ENCODE data around the gene IGSF3.
A peak's percentile ranks its signal among the peaks of the same experiment; 100 is the strongest.

The IGSF3 gene

DNA sequence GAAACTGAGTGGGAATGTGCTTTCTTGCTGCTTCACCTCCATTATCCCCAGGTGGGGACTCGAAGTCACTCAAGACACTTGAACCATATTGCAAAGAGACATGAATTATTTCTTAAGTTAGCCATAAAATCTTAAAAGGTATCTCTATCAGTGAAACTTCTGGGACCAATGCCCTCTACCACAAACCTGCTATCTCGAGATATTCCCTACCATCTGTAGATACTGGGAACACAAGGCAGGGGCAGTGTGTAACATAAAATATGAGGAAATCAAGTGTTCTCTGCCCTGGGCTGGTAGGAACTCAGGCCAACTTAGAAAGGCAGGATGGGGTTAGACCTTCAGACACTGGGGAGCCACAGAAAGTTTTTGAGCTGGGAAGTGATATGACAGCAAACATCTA is 95.4 kb downstream of the IGSF3 start:
- Histone ChIP-seq H3K27me3 (no peaks in the 10 kb centered on the region), H3K27ac (no peak overlapping the region), H3K9me3 (no peaks in the 10 kb centered on the region), H3K4me3 (ENCODE audit: low read depth in 1 of 2, low read length in 1 of 2) (no peak overlapping the region), H3K36me3 (no peaks in the 10 kb centered on the region), H3K4me1 (ENCODE audit: control insufficient read depth in 1 of 2, insufficient read depth in 1 of 2, low read depth in 1 of 2, low read length in 1 of 2) (peaks cover 43 to 51% of the 10 kb centered on the region in 2 experiments)
- TF ChIP-seq CTCF (IDR thresholded peaks at IDR 0.05), result no peak

- H3K27ac ChIP-seq, result peak overlapping the region; percentile 100
- H3K4me1 ChIP-seq (ENCODE audit: control insufficient read depth in 1 of 2, insufficient read depth in 1 of 2, low read depth in 1 of 2, low read length in 1 of 2), result peaks cover 48 to 57% of the 10 kb centered on the region in 2 experiments
- no peaks in the 10 kb centered on the region for H3K36me3 ChIP-seq
- H3K27me3 ChIP-seq, result no peaks in the 10 kb centered on the region
- no peaks in the 10 kb centered on the region for H3K9me3 ChIP-seq
- no peak for TF ChIP-seq CTCF (IDR thresholded peaks at IDR 0.05)
- H3K4me3 ChIP-seq (ENCODE audit: low read depth in 1 of 2, low read length in 1 of 2), result peak overlapping the region; percentile 86 to 97
Measured at GRCh38 chr1:116571215-116571919, 96.2 kb downstream of the IGSF3 start.

GRCh38 chr1:116570358-116571214 is 96.9 kb downstream of the IGSF3 start, which contains the start of gene CD58:
TSS of gene CD58 (minus strand) at chr1:116571026. CDS start at chr1:116570972, 54 bp downstream.
- Histone ChIP-seq H3K27me3 (no peaks in the 10 kb centered on the region), H3K27ac (peak within 1 kb of the TSS; percentile 100), H3K36me3 (no peaks in the 10 kb centered on the region), H3K4me1 (ENCODE audit: control insufficient read depth in 1 of 2, insufficient read depth in 1 of 2, low read depth in 1 of 2, low read length in 1 of 2) (peaks cover 52 to 65% of the 10 kb centered on the region in 2 experiments), H3K9me3 (no peaks in the 10 kb centered on the region), H3K4me3 (ENCODE audit: low read depth in 1 of 2, low read length in 1 of 2) (peak within 1 kb of the TSS; percentile 86 to 97)
- peak; percentile 89 for TF ChIP-seq CTCF (IDR thresholded peaks at IDR 0.05)

DNA sequence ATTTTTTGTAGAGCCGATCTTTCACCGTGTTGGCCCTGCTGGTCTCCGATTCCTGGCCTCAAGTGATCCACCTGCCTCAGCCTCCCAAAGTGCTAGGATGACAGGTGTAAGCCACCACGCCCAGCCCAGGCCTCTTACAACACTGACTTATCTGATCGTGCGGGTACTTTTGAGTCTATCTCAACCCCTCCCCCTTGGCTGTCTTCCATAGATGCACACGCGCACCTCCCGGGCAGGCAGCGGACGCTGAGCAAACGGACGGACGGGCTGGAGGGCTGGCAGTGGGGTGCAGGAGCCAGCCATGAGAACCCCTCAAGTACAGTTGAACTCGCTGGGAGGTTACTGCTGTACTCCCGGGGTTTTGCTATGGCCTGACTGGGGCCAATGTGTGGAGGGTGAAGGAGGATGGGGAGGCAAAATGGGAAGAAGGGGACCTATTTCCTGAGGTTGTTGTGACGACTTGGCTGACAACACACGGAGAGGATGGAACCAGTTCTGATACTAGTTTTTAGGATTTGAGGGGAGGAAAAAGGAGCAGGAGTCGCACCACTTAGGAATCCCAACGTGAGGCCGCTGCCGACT is 97.7 kb downstream of the IGSF3 start:
- Histone ChIP-seq H3K9me3 (no peaks in the 10 kb centered on the region), H3K27me3 (no peaks in the 10 kb centered on the region), H3K4me1 (ENCODE audit: control insufficient read depth in 1 of 2, insufficient read depth in 1 of 2, low read depth in 1 of 2, low read length in 1 of 2) (peaks cover 59 to 65% of the 10 kb centered on the region in 2 experiments), H3K27ac (peak overlapping the region; percentile 100), H3K4me3 (ENCODE audit: low read depth in 1 of 2, low read length in 1 of 2) (peak overlapping the region; percentile 86 to 97), H3K36me3 (no peaks in the 10 kb centered on the region)
- TF ChIP-seq CTCF (IDR thresholded peaks at IDR 0.05), result no peak

- H3K27me3 ChIP-seq, result no peaks in the 10 kb centered on the region
- H3K27ac ChIP-seq, result peak overlapping the region; percentile 100
- peaks cover 64 to 71% of the 10 kb centered on the region in 2 experiments for H3K4me1 ChIP-seq (ENCODE audit: control insufficient read depth in 1 of 2, insufficient read depth in 1 of 2, low read depth in 1 of 2, low read length in 1 of 2)
- H3K9me3 ChIP-seq, result no peaks in the 10 kb centered on the region
- H3K4me3 ChIP-seq (ENCODE audit: low read depth in 1 of 2, low read length in 1 of 2), result peak overlapping the region; percentile 86 to 97
- H3K36me3 ChIP-seq, result no peaks in the 10 kb centered on the region
- no peak for TF ChIP-seq CTCF (IDR thresholded peaks at IDR 0.05)
Measured at GRCh38 chr1:116569381-116569670, 98.2 kb downstream of the IGSF3 start.

Data from neutrophil (primary cell).